Loucy (cell line): ENCODE measurements around the gene ARHGEF10L.

Experiments used
- EZH2phosphoT487 ChIP-seq: fragments of 200-600 bp; IDR thresholded peaks from 2 replicates; pipeline ENCODE4 v1.6.1; 2018; ENCODE audit warnings: antibody characterized with exemption, mild to moderate bottlenecking, moderate library complexity, borderline replicate concordance
- TF ChIP-seq, protein P1 (sequence below): fragments of 200-600 bp; sonication (generic); conservative IDR thresholded peaks from 2 replicates; pipeline ENCODE4 v1.5.1; 2014; ENCODE audit warnings: mild to moderate bottlenecking, antibody characterized with exemption, low read length

DNA sequence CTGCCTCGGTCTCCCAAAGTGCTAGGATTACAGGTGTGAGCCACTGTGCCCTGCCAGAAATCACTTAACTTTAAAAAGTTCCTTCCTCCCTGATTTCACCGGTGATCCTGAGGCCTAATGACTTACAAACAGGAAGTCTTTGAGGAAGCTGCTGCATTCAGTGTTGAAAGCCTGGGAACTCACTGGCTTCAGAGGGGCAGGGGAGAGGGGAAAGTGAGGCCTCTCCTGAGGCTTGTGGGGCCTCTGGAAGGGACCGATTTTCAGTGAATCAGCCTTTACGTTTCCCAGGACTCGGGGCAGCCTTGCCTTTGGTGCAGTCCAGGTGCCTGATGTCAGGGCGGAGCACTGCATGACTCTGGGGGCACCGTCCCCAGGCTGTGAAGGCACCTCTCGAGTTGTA, 30.1 kb upstream of the ARHGEF10L start:
- TF ChIP-seq, protein P1, sequence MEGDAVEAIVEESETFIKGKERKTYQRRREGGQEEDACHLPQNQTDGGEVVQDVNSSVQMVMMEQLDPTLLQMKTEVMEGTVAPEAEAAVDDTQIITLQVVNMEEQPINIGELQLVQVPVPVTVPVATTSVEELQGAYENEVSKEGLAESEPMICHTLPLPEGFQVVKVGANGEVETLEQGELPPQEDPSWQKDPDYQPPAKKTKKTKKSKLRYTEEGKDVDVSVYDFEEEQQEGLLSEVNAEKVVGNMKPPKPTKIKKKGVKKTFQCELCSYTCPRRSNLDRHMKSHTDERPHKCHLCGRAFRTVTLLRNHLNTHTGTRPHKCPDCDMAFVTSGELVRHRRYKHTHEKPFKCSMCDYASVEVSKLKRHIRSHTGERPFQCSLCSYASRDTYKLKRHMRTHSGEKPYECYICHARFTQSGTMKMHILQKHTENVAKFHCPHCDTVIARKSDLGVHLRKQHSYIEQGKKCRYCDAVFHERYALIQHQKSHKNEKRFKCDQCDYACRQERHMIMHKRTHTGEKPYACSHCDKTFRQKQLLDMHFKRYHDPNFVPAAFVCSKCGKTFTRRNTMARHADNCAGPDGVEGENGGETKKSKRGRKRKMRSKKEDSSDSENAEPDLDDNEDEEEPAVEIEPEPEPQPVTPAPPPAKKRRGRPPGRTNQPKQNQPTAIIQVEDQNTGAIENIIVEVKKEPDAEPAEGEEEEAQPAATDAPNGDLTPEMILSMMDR = no peak
- no peak for TF ChIP-seq EZH2phosphoT487
